K562 (cell line): ENCODE results near the gene SEC14L2. TPM values are rescaled to one million over a fixed set of nuclear protein-coding genes. Genes with fewer than 3 reads are reported as not detected.
A peak's percentile ranks its signal among the peaks of the same experiment; 100 is the strongest.

Experiments
- BRD9 ChIP-seq: fragments of 450-650 bp; IDR thresholded peaks from 2 replicates; pipeline ENCODE4 v1.6.1; 2018; ENCODE audit warnings: low read depth; ENCODE audit not compliant: partially characterized antibody
- CBX1 ChIP-seq: sonication (generic); IDR thresholded peaks from 2 replicates; pipeline ENCODE4 v1.6.1; 2016; ENCODE audit warnings: antibody characterized with exemption, low read depth, mild to moderate bottlenecking
- HOXB6 ChIP-seq: fragments of 250-450 bp; sonication (Bioruptor Pico); IDR thresholded peaks from 2 replicates; pipeline ENCODE4 v1.5.1; 2022; ENCODE audit warnings: mild to moderate bottlenecking, borderline replicate concordance
- NR2C2 ChIP-seq, 2 experiments: fragments of 200-800 bp in 1 of 2; sonication (Bioruptor generic) in 1 of 2; sonication (generic) in 1 of 2; formaldehyde crosslinking in 1 of 2; IDR thresholded peaks; 2 replicates each; pipeline versions ENCODE4 v1.6.1 to v1.8.0; 2016 to 2022; ENCODE audit warnings: mild to moderate bottlenecking in 1 of 2, missing compliant biosample characterization in 1 of 2, missing genetic modification characterization in 1 of 2, missing genetic modification reagents in 1 of 2
- RAD21 ChIP-seq, 2 experiments: fragments of 250-450 bp in 1 of 2; fragments of 450-650 bp in 1 of 2; sonication (Bioruptor Pico) in 1 of 2; formaldehyde crosslinking in 1 of 2; IDR thresholded peaks in 1 of 2; conservative IDR thresholded peaks in 1 of 2; 2 replicates each; pipeline versions ENCODE4 v1.4.0 to v1.8.0; 2020 to 2022; ENCODE audit warnings: mild to moderate bottlenecking in 2 of 2, moderate library complexity in 1 of 2
- polyA plus RNA-seq, 8 experiments: library from polyadenylated mRNA; depleted of rRNA in 4 of 8; stranded (reverse) in 5 of 8; unstranded in 3 of 8; fragments of >200 nt; fragmentation: Nextera tagmentation in 2 of 8; fragmentation: Illumina TruSeq in 1 of 8; extraction: Ambion mirVana in 2 of 8; extraction: Trizol in 1 of 8; gene quantifications; 2 replicates each; pipeline versions ENCODE4 v1.2.1 to v1.2.3, GENCODE V29; 2011 to 2014; ENCODE audit warnings: inconsistent platforms in 1 of 8, missing spikeins in 1 of 8
- total RNA-seq, 7 experiments: library from RNA; depleted of rRNA in 6 of 7; stranded (reverse); fragments of >200 nt in 6 of 7; fragmentation: Illumina TruSeq in 2 of 7; extraction: Trizol in 2 of 7; gene quantifications; 2 replicates each; pipeline versions ENCODE4 v1.2.1 to v1.2.3, GENCODE V29; 2011 to 2021; ENCODE audit warnings: low replicate concordance in 1 of 7
- TF ChIP-seq, protein P1 (sequence below), 2 experiments: fragments of 450-650 bp; formaldehyde crosslinking in 1 of 2; IDR thresholded peaks; 2 replicates each; pipeline versions ENCODE4 v1.4.0 to v1.6.1; 2014 to 2020; ENCODE audit warnings: mild to moderate bottlenecking in 2 of 2, borderline replicate concordance in 1 of 2, low read depth in 1 of 2
- TF ChIP-seq, protein P2 (sequence below): IDR thresholded peaks from 2 replicates; pipeline ENCODE4 v1.6.1; 2011; ENCODE audit warnings: borderline replicate concordance, low read depth, mild to moderate bottlenecking, moderate library complexity, low read length; ENCODE audit not compliant: insufficient read depth, poor library complexity, severe bottlenecking

SEC14L2 gene
- total and polyA plus RNA-seq, 9 of the 15 experiments (the other 6 are each of a cell fraction or from before 2014, with no cell fraction given) = 0.03 to 0.17 (median 0.10) TPM

DNA sequence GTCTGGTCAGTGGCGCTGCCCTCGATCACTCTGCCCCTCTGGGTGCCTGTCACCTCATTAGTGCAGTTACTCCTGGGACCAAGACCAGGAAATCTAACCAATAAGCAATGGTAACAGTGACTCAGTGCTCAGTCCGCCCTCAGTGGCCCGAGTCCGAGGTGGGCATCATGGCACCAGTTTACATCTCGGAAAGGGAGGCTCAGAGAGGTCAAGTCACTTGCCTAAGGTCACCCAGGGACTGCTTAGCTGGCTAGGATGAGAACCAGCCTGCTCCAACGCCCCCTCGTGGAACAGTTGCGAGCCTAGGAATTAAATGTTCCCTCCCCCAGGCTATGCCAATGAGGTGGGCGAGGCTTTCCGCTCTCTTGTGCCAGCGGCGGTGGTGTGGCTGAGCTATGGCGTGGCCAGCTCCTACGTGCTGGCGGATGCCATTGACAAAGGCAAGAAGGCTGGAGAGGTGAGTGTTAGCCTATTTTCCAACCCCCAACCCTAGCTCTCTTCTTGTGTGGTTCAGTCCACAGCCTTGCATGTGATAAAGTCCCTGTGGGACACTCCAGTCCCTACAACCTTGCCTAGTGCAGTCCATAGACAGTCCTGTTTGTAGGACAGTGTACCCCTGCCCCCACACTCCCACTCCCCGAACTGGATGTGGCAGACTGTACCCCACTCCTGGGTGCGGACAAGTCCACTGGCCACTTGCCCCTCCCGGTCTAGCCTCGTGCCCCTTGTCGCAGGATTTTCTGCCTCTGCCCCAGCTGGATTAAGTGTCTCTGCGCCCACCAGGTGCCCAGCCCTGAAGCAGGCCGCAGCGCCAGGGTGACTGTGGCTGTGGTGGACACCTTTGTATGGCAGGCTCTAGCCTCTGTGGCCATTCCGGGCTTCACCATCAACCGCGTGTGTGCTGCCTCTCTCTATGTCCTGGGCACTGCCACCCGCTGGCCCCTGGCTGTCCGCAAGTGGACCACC is 29.9 kb downstream of the SEC14L2 start (continued):
- TF ChIP-seq NR2C2 (CRISPR knock-in tag; IDR thresholded peaks at IDR 0.05) (no peak), NR2C2 (tag; IDR thresholded peaks at IDR 0.05) (0 out of 2 replicates have a peak, but pooled peaks have one; percentile 33), CBX1 (0 out of 2 replicates have a peak, but pooled peaks have one; percentile 21), BRD9 (peak; percentile 57), RAD21 (CRISPR knock-in tag; conservative IDR thresholded peaks at IDR 0.05 in 1 of 2, IDR thresholded peaks at IDR 0.05 in 1 of 2) (peak; percentile 17 to 52; a peak in 2 of 4 replicates), HOXB6 (CRISPR knock-in tag) (no peak)
- TF ChIP-seq, protein P1, sequence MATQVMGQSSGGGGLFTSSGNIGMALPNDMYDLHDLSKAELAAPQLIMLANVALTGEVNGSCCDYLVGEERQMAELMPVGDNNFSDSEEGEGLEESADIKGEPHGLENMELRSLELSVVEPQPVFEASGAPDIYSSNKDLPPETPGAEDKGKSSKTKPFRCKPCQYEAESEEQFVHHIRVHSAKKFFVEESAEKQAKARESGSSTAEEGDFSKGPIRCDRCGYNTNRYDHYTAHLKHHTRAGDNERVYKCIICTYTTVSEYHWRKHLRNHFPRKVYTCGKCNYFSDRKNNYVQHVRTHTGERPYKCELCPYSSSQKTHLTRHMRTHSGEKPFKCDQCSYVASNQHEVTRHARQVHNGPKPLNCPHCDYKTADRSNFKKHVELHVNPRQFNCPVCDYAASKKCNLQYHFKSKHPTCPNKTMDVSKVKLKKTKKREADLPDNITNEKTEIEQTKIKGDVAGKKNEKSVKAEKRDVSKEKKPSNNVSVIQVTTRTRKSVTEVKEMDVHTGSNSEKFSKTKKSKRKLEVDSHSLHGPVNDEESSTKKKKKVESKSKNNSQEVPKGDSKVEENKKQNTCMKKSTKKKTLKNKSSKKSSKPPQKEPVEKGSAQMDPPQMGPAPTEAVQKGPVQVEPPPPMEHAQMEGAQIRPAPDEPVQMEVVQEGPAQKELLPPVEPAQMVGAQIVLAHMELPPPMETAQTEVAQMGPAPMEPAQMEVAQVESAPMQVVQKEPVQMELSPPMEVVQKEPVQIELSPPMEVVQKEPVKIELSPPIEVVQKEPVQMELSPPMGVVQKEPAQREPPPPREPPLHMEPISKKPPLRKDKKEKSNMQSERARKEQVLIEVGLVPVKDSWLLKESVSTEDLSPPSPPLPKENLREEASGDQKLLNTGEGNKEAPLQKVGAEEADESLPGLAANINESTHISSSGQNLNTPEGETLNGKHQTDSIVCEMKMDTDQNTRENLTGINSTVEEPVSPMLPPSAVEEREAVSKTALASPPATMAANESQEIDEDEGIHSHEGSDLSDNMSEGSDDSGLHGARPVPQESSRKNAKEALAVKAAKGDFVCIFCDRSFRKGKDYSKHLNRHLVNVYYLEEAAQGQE (IDR thresholded peaks at IDR 0.05; ENCODE audit: borderline replicate concordance) = peak; percentile 34; the same call in 1 of the 2 replicates
- TF ChIP-seq, protein P1 (CRISPR knock-in tag; IDR thresholded peaks at IDR 0.05; ENCODE audit: low read depth) = no peak
- TF ChIP-seq, protein P2, sequence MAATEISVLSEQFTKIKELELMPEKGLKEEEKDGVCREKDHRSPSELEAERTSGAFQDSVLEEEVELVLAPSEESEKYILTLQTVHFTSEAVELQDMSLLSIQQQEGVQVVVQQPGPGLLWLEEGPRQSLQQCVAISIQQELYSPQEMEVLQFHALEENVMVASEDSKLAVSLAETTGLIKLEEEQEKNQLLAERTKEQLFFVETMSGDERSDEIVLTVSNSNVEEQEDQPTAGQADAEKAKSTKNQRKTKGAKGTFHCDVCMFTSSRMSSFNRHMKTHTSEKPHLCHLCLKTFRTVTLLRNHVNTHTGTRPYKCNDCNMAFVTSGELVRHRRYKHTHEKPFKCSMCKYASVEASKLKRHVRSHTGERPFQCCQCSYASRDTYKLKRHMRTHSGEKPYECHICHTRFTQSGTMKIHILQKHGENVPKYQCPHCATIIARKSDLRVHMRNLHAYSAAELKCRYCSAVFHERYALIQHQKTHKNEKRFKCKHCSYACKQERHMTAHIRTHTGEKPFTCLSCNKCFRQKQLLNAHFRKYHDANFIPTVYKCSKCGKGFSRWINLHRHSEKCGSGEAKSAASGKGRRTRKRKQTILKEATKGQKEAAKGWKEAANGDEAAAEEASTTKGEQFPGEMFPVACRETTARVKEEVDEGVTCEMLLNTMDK = peak; percentile 75
- TF ChIP-seq, all 486 proteins: peak for 27
